Esophagus squamous epithelium (tissue), 5 donors: Measurements from ENCODE around the gene SLC7A6OS. TPM values are rescaled to one million over a fixed set of nuclear protein-coding genes. Genes with fewer than 3 reads are reported as not detected.

Source experiments
- DNase-seq: peaks from one replicate; lab custom pipeline; 2025; lab: John Stamatoyannopoulos, UW
- H3K27ac ChIP-seq, 4 donors: fragments of 200-600 bp; sonication (generic); one replicate each; pipeline ENCODE4 v1.5.1; 2016 to 2019; ENCODE audit warnings: mild to moderate bottlenecking in 1 of 4
- H3K27me3 ChIP-seq, 4 donors: fragments of 200-600 bp; sonication (generic); 1 replicate in 3 of 4; 2 replicates in 1 of 4; pipeline versions ENCODE4 v1.5.1 to v1.6.0; 2017 to 2021; ENCODE audit warnings: antibody characterized with exemption in 1 of 4
- H3K36me3 ChIP-seq, 3 donors: fragments of 200-600 bp; sonication (generic); one replicate each; pipeline ENCODE4 v1.5.1; 2016 to 2019
- H3K4me1 ChIP-seq, 3 donors: fragments of 200-600 bp; sonication (generic); one replicate each; pipeline ENCODE4 v1.5.1; 2017 to 2019
- H3K4me3 ChIP-seq, 4 donors: fragments of 200-600 bp; sonication (generic); 1 replicate in 3 of 4; 2 replicates in 1 of 4; pipeline ENCODE4 v1.5.1; 2016 to 2019; ENCODE audit warnings: mild to moderate bottlenecking in 2 of 4, moderate library complexity in 1 of 4
- H3K9me3 ChIP-seq, 3 donors: fragments of 200-600 bp; sonication (generic); one replicate each; pipeline ENCODE4 v1.5.1; 2016 to 2019
- CTCF ChIP-seq, 6 experiments: fragments of 450-650 bp in 4 of 6; fragments of 200-600 bp in 2 of 6; sonication (generic) in 2 of 6; IDR thresholded peaks; one replicate each; pipeline ENCODE4 v1.5.1; 2016 to 2019; ENCODE audit warnings: antibody characterized with exemption in 6 of 6, mild to moderate bottlenecking in 4 of 6, moderate library complexity in 4 of 6
- POLR2A ChIP-seq, 4 donors: fragments of 450-650 bp; IDR thresholded peaks; one replicate each; pipeline ENCODE4 v1.6.1; 2017; ENCODE audit warnings: antibody characterized with exemption in 4 of 4, mild to moderate bottlenecking in 4 of 4, moderate library complexity in 3 of 4
- WGBS, 2 donors: methylation state at CpG; one replicate each; pipeline ENCODE4 v1.1.5; 2018; 5-methylcytosine and 5-hydroxymethylcytosine counted together
- intact Hi-C: fragments of 100-400 bp; cut with DNase I; formaldehyde crosslinking; loops from one replicate; pipeline ENCODE4 v1.15.0; 2022
- total RNA-seq, 4 donors: library from RNA; depleted of rRNA; stranded (reverse); fragments of >200 nt; gene quantifications; one replicate each; pipeline ENCODE4 v1.1.0, GENCODE V29; 2016
- donor health status: DM: yes; HTN: yes; CAD: no.

Gene SLC7A6OS
- total RNA-seq, 4 donors from 2014 or later: 4.5 to 16.2 (median 6.7) TPM

GRCh38 chr16:68357521-68357922, 46.8 kb upstream of the SLC7A6OS start:
- H3K4me1 ChIP-seq: peaks cover 0 to 54% (median 0%) of the 10 kb centered on the region in 3 donors
- no peaks in the 10 kb centered on the region for H3K9me3 ChIP-seq
- TF ChIP-seq POLR2A (IDR thresholded peaks at IDR 0.05): no peak
- no peak for TF ChIP-seq CTCF (IDR thresholded peaks at IDR 0.05)
- peaks cover 16 to 71% (median 21%) of the 10 kb centered on the region in 3 donors for H3K36me3 ChIP-seq
- DNase-seq: no peak
- no peak overlapping the region for H3K27ac ChIP-seq
- intact Hi-C loops: loop anchor here (10.0 kb wide), 1 partner anchor 63 kb away; no protein-coding TSS in a partner anchor
- no peak overlapping the region for H3K4me3 ChIP-seq
- 80 to 91% methylated on average over 7 to 8 of the region's 9 CpGs for WGBS, 2 donors
- no peaks in the 10 kb centered on the region for H3K27me3 ChIP-seq

GRCh38 chr16:68356919-68357286, 46.2 kb upstream of the SLC7A6OS start:
- 77 to 100% methylated on average over 1 to 4 of the region's 5 CpGs for WGBS, 2 donors
- intact Hi-C loops: loop anchor here (10.0 kb wide), 1 partner anchor 62 kb away; no protein-coding TSS in a partner anchor
- peaks cover 0 to 48% (median 0%) of the 10 kb centered on the region in 3 donors for H3K4me1 ChIP-seq
- H3K27me3 ChIP-seq: no peaks in the 10 kb centered on the region
- DNase-seq: no peak
- no peak overlapping the region for H3K27ac ChIP-seq
- H3K36me3 ChIP-seq: peaks cover 16 to 77% (median 21%) of the 10 kb centered on the region in 3 donors
- no peaks in the 10 kb centered on the region for H3K9me3 ChIP-seq
- no peak overlapping the region for H3K4me3 ChIP-seq
- no peak for TF ChIP-seq POLR2A (IDR thresholded peaks at IDR 0.05)
- TF ChIP-seq CTCF (IDR thresholded peaks at IDR 0.05): no peak

- 61% methylated on average over 6 of the region's 28 CpGs; no CpG with 5 or more reads in 1 of the 2 donors for WGBS, 2 donors
- intact Hi-C loops: loop anchor here (10.0 kb wide), 1 partner anchor 62 kb away; no protein-coding TSS in a partner anchor
- H3K27me3 ChIP-seq: no peaks in the 10 kb centered on the region
- H3K9me3 ChIP-seq: no peaks in the 10 kb centered on the region
- no peak for TF ChIP-seq CTCF (IDR thresholded peaks at IDR 0.05)
- no peak for TF ChIP-seq POLR2A (IDR thresholded peaks at IDR 0.05)
- peak overlapping the region in 1 of 4 donors; percentile 32 for H3K4me3 ChIP-seq
- peaks cover 16 to 83% (median 25%) of the 10 kb centered on the region in 3 donors for H3K36me3 ChIP-seq
- no peak for DNase-seq
- peaks cover 0 to 43% (median 0%) of the 10 kb centered on the region in 3 donors for H3K4me1 ChIP-seq
- no peak overlapping the region for H3K27ac ChIP-seq
Measured at GRCh38 chr16:68356249-68356918, 45.6 kb upstream of the SLC7A6OS start.

- Histone ChIP-seq H3K36me3 (peaks cover 16 to 90% (median 26%) of the 10 kb centered on the region in 3 donors), H3K4me1 (peaks cover 0 to 39% (median 0%) of the 10 kb centered on the region in 3 donors), H3K4me3 (peak overlapping the region in 1 of 4 donors; percentile 32), H3K27me3 (no peaks in the 10 kb centered on the region), H3K27ac (no peak overlapping the region), H3K9me3 (no peaks in the 10 kb centered on the region)
- intact Hi-C loops: loop anchor here (10.0 kb wide), 1 partner anchor 61 kb away; no protein-coding TSS in a partner anchor
- DNase-seq: no peak
- WGBS, 2 donors: 69 to 85% methylated on average over 4 to 6 of the region's 28 CpGs
- TF ChIP-seq CTCF (IDR thresholded peaks at IDR 0.05) (no peak), POLR2A (IDR thresholded peaks at IDR 0.05) (no peak)
Measured at GRCh38 chr16:68355447-68356248, 44.9 kb upstream of the SLC7A6OS start.
